NK-92 (cell line): Measurements from ENCODE around the gene RNF215.

Experiments
- DNase-seq: peaks from one replicate; lab custom pipeline; 2025; ENCODE audit not compliant: unreplicated experiment; lab: John Stamatoyannopoulos, UW

The RNF215 gene

DNA sequence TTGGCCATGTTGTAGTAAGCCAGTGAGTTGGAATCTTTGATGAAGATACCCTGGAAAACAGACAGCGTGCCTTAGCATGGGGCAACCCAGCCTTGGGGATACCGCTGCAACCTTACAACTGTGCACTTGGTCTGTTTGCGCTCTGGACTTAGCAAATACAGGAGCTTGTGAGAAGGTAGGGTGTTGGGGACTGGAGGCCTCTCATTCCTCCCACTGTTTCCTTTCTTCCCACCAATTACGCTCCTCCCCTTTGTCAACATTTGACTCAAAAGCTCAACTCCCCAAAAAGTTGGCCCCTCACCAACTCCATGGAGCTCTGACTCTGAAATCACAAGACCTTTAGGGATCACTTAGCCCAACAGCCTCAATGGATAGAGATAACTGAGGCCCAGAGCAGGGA is 52.6 kb downstream of the RNF215 start:
- DNase-seq = no peak

DNA sequence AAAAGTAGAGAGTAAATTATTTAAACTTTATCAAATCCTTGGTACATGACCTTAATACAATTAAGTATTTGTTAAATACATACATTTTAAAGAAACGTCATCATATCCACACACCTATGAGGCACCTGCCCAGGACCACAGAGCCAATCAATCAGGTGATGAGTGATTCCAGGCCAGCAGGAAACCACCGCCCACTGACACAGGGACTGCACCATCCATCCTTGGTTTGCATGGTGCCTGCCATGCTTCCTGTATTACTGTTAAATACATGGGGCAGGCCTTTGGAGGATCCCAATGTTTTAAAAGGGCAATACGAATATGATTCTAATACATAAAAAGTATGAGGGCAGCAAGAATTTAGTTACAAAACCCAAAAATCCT is 53.5 kb downstream of the RNF215 start:
- DNase-seq = no peak

DNA sequence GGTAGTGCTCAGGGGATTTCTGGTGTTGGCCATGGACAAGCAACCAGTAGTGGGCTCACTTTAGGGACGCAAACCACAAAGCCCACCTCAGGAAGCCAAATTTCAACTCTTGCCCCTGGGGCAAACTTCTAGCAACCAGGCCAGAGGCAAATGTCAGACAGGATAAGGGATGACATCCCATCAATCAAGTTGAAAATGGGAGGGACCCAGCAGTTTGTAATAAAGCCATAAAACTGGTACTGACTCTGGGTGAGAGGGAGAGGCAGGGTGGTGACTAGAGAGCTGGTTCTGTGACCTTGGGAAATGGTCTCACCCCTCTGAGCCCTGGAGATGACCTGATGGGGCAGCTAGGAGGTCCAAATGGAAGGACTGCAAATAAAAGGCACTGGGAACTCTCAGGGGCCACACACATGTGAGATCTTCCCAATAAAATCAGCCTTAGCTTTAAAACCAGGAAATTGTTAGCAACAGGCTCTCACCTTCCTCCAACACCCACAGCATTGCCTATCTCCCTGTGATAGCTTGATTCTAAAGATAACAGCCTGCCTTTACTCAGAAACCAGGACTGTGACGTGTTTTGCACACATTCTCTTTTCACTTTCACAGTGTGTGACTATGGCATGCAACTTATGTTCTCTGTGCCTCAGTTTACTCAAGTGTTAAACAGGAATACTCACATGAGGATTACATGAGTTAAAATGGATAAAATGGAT is 54.1 kb downstream of the RNF215 start:
- DNase-seq = no peak

DNA sequence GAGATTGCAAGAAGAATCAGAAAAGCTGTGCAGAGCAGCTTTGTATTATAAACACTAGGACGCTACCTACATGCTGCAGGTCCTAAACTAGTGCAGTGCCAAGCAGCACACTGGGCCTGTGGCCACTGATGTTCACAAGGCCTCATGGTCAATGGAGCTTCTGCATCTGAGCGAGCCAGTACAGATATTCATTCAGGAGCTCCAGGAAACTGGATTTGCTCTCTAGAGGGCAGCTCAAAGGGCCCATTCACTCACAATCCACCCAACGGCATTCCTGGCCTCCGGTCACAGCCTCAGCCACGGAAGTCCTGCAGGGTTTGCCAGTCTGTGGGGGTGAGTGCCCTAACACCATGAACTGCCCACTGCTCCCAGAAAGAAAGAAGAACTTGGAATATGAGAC is 54.7 kb downstream of the RNF215 start:
- no peak for DNase-seq
